HPDE6-E6E7 (cell line): Measurements from ENCODE around the gene SPEN.
"Not testable (repeated sequence)": the region's sequence is repeated elsewhere in the genome, so short reads cannot be mapped to it uniquely, and the experiment has no call there.

Experiments
- DNase-seq: peaks from one replicate; pipeline ENCODE4 v3.0.0; 2011; ENCODE audit warnings: missing footprints; ENCODE audit errors: extremely low spot score

Gene SPEN, protein sequence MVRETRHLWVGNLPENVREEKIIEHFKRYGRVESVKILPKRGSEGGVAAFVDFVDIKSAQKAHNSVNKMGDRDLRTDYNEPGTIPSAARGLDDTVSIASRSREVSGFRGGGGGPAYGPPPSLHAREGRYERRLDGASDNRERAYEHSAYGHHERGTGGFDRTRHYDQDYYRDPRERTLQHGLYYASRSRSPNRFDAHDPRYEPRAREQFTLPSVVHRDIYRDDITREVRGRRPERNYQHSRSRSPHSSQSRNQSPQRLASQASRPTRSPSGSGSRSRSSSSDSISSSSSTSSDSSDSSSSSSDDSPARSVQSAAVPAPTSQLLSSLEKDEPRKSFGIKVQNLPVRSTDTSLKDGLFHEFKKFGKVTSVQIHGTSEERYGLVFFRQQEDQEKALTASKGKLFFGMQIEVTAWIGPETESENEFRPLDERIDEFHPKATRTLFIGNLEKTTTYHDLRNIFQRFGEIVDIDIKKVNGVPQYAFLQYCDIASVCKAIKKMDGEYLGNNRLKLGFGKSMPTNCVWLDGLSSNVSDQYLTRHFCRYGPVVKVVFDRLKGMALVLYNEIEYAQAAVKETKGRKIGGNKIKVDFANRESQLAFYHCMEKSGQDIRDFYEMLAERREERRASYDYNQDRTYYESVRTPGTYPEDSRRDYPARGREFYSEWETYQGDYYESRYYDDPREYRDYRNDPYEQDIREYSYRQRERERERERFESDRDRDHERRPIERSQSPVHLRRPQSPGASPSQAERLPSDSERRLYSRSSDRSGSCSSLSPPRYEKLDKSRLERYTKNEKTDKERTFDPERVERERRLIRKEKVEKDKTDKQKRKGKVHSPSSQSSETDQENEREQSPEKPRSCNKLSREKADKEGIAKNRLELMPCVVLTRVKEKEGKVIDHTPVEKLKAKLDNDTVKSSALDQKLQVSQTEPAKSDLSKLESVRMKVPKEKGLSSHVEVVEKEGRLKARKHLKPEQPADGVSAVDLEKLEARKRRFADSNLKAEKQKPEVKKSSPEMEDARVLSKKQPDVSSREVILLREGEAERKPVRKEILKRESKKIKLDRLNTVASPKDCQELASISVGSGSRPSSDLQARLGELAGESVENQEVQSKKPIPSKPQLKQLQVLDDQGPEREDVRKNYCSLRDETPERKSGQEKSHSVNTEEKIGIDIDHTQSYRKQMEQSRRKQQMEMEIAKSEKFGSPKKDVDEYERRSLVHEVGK (N-terminal part only)

DNA sequence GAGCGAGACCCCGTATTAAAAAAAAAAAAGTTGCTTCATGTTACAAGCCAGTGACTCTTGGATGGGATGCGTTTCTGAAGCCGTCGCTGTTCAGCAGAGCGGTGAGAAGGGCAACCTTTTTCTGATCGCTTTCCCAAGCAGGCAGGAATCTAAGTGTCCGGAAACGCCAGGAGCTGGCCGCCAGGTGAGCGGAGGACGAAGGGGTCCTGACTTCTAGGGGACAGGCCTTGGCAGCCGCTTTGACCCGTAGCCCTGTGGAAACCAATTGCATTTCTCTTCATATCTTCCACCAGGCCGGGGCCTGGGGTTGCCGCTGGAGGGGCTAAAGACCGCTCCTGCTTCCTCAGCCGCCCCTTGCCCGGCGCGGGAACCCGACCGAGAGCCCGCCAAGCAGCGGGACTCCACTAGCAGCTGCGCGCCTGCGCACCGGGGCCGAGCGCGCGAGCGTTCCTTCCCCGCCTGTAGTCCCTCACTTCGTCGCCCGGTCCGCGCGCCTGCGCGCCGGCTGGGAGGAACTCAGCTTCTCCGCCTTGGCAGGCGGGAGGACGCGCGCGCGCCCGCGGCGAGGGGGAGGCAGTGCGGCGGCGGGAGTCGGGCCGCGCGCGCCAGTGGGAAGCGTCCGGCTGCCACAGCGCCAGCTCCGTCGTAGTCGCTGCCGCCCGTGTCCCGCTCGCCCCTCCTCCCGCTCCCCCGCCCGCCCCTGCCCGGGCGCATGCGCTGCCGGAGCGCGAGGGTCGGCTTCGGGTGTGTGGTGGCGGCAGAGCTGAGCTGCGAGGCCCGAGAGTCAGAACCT lies at the start of gene SPEN:
Gene SPEN, plus strand, starts transcription at position 608 of the 793 bp plus-strand sequence. CDS start 361 bp downstream, outside the sequence.
- peak; percentile 93 for DNase-seq

GRCh38 chr1:15799004-15799867 lies 48.3 kb upstream of the SPEN start:
- DNase-seq: peak; percentile 94

DNA sequence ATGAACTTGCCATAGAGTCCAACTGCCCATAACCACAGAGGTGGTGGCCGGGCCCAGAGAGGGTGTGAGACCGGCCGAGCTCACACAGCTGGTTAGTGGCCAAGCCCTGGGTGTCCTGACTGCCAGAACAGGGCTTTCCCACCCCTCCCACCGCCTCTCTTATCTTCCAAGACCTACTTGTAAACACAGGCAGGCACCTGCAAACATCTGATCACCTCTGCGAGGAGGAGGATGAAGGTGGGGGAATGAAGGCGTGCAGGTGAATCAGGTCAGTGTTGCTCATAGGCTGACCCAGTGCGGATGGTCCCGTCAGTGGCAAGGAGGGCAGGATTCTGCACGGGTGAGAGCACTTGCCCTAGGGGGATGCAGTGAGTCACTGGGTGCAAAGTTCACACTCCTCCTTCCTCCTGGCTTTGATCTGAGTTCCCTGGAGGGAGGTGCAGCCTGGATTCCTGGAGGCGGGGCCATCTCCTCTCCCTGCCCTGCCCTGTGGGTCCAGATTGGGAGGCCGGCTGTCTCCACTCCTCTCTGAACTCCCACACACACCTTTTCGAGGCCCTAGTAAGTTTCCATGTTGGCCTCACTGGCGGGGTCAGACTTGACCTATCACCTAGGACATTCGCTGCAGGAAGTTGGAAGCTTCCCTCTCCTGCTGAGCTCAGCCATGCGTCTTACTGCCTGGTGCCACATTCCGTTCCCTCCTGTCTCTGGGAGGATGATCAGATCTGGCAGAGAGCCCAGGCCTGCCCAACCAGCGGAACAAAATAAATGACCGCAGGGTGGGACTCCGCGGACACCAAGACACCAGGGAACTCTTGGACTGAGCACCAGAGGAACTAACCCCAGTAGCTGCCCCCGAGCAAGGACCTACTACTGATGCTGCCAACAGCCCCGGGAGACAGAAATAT lies 47.3 kb upstream of the SPEN start:
- peak; percentile 87 for DNase-seq

GRCh38 chr1:15802234-15802965 lies 45.1 kb upstream of the SPEN start:
- no peak for DNase-seq

GRCh38 chr1:15803380-15803779 lies 44.1 kb upstream of the SPEN start:
- no peak for DNase-seq

- DNase-seq: no peak
Observed at GRCh38 chr1:15804060-15804459, 43.4 kb upstream of the SPEN start.

- DNase-seq: no peak
Observed at GRCh38 chr1:15807121-15807520, 40.4 kb upstream of the SPEN start.

GRCh38 chr1:15807549-15807948 lies 40.0 kb upstream of the SPEN start, which contains the start of gene UQCRHL:
TSS of gene UQCRHL (minus strand) at chr1:15807649. CDS start at chr1:15807649, 0 bp downstream.
- DNase-seq: not testable (repeated sequence)

GRCh38 chr1:15808955-15809354 lies 38.6 kb upstream of the SPEN start:
- no peak for DNase-seq

- DNase-seq: no peak
Observed at GRCh38 chr1:15810073-15810472, 37.4 kb upstream of the SPEN start.

- no peak for DNase-seq
Observed at GRCh38 chr1:15816674-15817073, 30.8 kb upstream of the SPEN start.

DNA sequence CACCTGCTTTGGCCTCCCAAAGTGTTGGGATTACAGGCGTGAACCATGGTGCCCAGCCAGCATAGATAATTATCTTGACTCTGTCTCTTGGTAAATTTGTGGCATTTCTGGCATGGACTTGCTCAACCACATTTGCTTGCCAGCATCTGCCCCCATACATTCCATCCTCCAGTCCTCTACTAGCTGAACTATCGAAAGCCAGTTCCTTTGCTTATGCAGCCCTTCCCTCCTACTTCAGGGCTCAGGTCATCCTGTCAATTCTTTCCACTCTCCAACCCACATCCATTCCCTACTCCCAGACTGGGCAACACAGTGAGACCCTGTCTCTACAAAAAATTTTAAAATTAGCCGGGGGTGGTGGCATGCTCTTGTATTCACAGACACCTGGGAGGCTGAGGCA lies 27.0 kb upstream of the SPEN start:
- DNase-seq: no peak

DNA sequence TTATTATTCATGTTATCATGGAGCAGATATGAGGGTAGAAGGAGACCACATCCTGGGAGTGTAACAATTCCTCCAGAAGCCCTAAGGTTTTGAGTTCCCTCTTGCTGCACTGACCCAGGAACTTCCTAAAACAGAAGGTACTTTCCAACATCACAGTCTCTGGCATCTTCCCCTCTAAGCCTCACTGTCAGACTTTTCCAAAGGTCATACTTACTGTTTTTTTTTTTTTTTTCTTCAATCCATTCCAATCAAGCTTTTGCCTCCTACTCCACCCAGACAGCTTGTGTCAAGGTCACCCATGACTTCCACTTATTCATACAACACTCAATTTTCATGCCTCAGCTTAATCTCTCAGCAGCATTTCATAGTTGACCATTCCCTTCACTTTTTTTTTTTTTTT lies 21.7 kb upstream of the SPEN start:
- DNase-seq: no peak

DNA sequence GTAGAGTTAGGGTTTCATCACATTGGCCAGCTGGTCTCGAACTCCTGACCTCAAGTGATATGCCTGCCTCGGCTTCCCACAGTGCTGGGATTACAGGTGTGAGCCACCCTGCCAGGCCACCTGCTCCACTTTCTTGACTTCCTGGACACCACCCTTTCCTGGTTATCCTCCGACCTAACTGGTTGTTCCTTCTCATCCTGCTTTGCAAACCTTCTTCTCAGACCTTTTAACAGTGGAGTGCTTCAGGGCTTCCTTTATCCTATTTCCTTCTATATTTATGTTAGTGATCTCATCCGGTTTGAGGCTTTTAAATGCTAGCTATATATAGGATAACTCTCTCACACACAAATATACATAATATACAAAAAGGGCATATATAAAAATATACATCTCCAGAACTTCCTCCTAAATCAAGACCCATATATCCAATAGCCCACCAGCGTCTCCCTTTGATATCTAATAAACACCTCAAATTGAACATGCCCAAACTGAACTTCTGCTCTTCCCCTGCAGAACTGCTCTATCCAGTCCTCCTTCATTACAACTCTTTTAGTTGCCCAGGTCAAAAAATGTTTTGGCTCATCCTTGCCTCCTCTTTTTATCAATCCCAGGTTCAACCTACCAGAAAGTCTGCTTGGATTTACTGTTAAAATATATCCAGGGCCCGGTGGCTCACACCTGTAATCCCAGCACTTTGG lies 20.5 kb upstream of the SPEN start:
- no peak for DNase-seq

DNA sequence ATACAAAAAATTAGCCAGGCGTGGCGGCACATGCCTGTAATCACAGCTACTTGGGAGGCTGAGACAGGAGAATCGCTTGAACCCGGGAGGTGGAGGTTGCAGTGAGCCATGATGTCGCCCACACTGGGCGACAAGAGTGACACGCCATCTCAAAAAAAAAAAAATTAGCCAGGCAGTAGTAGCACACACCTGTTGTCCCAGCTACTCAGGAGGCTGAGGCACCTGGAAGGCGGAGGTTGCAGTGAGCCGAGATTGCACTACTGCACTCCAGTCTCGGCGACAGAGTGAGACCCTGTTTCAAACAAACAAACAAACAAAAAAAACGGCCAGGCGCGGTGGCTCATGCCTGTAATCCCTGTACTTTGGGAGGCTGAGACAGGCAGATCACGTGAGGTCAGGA lies 19.9 kb upstream of the SPEN start:
- DNase-seq: not testable (repeated sequence)

DNA sequence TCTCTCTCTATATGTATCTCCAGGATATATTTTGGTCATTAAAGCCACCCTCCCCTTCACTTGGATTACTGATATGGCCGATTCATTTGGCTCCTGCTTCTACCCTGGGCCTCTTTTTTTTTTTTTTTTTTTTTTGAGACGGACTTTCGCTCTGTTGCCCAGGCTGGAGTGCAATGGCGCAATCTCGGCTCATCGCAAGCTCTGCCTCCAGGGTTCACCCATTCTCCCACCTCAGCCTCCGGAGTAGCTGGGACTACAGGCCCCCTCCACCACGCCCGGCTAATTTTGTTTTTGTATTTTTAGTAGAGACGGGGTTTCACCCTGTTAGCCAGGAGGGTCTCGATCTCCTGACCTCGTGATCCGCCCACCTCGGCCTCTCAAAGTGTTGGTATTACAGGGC lies 18.6 kb upstream of the SPEN start:
- not testable (repeated sequence) for DNase-seq

DNA sequence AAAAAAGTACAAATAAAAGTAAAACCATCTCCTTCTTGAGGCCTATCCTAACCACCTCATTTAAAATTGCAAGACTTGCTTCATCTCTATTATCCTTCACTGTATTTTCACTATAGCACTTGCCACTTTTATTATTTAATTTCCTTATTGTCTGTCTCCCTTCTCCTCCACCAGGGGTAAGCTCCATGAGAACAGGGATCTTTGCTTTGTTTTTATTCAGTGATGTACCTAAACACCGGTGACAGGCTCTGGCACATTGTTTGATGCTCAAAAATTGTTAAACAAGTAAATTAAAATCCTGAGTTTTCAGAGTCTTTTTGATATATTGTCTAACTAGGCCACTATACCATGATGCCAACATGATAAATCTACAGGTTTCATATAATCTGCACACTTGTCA lies 17.2 kb upstream of the SPEN start:
- no peak for DNase-seq
